Vagina (tissue), 2 donors: ENCODE data around the gene HERC4. TPM values are rescaled to one million over a fixed set of nuclear protein-coding genes. Genes with fewer than 3 reads are reported as not detected.

Source experiments
- DNase-seq, 2 donors: peaks; one replicate each; pipeline ENCODE4 v3.0.0-alpha.2; 2017; ENCODE audit errors: extremely low spot score in 2 of 2
- H3K27ac ChIP-seq: fragments of 200-600 bp; sonication (generic); one replicate; pipeline ENCODE4 v1.5.1; 2019
- H3K27me3 ChIP-seq: fragments of 200-600 bp; sonication (generic); one replicate; pipeline ENCODE4 v1.5.1; 2019
- H3K36me3 ChIP-seq, 2 donors: fragments of 200-600 bp; sonication (generic); one replicate each; pipeline ENCODE4 v1.5.1; 2017 to 2019
- H3K4me1 ChIP-seq: fragments of 200-600 bp; sonication (generic); one replicate; pipeline ENCODE4 v1.5.1; 2019
- H3K4me3 ChIP-seq, 2 donors: fragments of 200-600 bp; sonication (generic); 1 replicate in 1 of 2; 2 replicates in 1 of 2; pipeline ENCODE4 v1.5.1; 2016 to 2019
- H3K9me3 ChIP-seq: fragments of 200-600 bp; sonication (generic); one replicate; pipeline ENCODE4 v1.5.1; 2019
- CTCF ChIP-seq, 3 experiments: fragments of 450-650 bp in 2 of 3; fragments of 200-600 bp in 1 of 3; sonication (generic) in 1 of 3; IDR thresholded peaks; one replicate each; pipeline ENCODE4 v1.5.1; 2017 to 2019; ENCODE audit warnings: antibody characterized with exemption in 3 of 3, mild to moderate bottlenecking in 2 of 3, moderate library complexity in 2 of 3
- POLR2A ChIP-seq, 2 donors: fragments of 450-650 bp; IDR thresholded peaks; one replicate each; pipeline ENCODE4 v1.6.1; 2017; ENCODE audit warnings: antibody characterized with exemption in 2 of 2, mild to moderate bottlenecking in 2 of 2, moderate library complexity in 2 of 2
- POLR2AphosphoS5 ChIP-seq, 2 donors: sonication (generic); formaldehyde crosslinking; IDR thresholded peaks; one replicate each; pipeline ENCODE4 v1.9.0; 2017; ENCODE audit warnings: antibody characterized with exemption in 2 of 2, mild to moderate bottlenecking in 2 of 2, low read depth in 1 of 2; ENCODE audit not compliant: insufficient read depth in 1 of 2
- intact Hi-C: fragments of 100-400 bp; cut with DNase I; formaldehyde crosslinking; loops from one replicate; pipeline ENCODE4 v1.15.1; 2023
- total RNA-seq: library from RNA; depleted of rRNA; stranded (reverse); fragments of >200 nt; gene quantifications from one replicate; pipeline ENCODE4 v1.2.3, GENCODE V29; 2016

The HERC4 gene
- total RNA-seq, 1 donor from 2014 or later: 47.9 TPM

- intact Hi-C loops: no loop called here
- Histone ChIP-seq H3K36me3 (no peaks in the 10 kb centered on the region), H3K27ac (no peak overlapping the region), H3K9me3 (no peaks in the 10 kb centered on the region), H3K27me3 (no peaks in the 10 kb centered on the region), H3K4me1 (no peaks in the 10 kb centered on the region), H3K4me3 (no peak overlapping the region)
- DNase-seq: no peak
- no peak for TF ChIP-seq POLR2A (IDR thresholded peaks at IDR 0.05)
- no peak for TF ChIP-seq CTCF (IDR thresholded peaks at IDR 0.05)
- TF ChIP-seq POLR2AphosphoS5 (IDR thresholded peaks at IDR 0.05; ENCODE audit: insufficient read depth in 1 of 2, low read depth in 1 of 2): no peak
Measured at GRCh38 chr10:68086011-68086410, 10.9 kb upstream of the HERC4 start.

GRCh38 chr10:68084469-68084868, 9.4 kb upstream of the HERC4 start:
- H3K9me3 ChIP-seq: no peaks in the 10 kb centered on the region
- no peaks in the 10 kb centered on the region for H3K27me3 ChIP-seq
- no peaks in the 10 kb centered on the region for H3K4me1 ChIP-seq
- no peak for DNase-seq
- intact Hi-C loops: no loop called here
- no peaks in the 10 kb centered on the region for H3K36me3 ChIP-seq
- H3K27ac ChIP-seq: no peak overlapping the region
- H3K4me3 ChIP-seq: no peak overlapping the region
- TF ChIP-seq POLR2AphosphoS5 (IDR thresholded peaks at IDR 0.05; ENCODE audit: insufficient read depth in 1 of 2, low read depth in 1 of 2) (no peak), CTCF (IDR thresholded peaks at IDR 0.05) (no peak), POLR2A (IDR thresholded peaks at IDR 0.05) (no peak)

GRCh38 chr10:68083953-68084352, 8.9 kb upstream of the HERC4 start:
- DNase-seq: no peak
- Histone ChIP-seq H3K4me1 (no peaks in the 10 kb centered on the region), H3K27ac (no peak overlapping the region), H3K9me3 (no peaks in the 10 kb centered on the region), H3K4me3 (no peak overlapping the region), H3K36me3 (no peaks in the 10 kb centered on the region), H3K27me3 (no peaks in the 10 kb centered on the region)
- intact Hi-C loops: no loop called here
- no peak for TF ChIP-seq POLR2A (IDR thresholded peaks at IDR 0.05)
- no peak for TF ChIP-seq CTCF (IDR thresholded peaks at IDR 0.05)
- no peak for TF ChIP-seq POLR2AphosphoS5 (IDR thresholded peaks at IDR 0.05; ENCODE audit: insufficient read depth in 1 of 2, low read depth in 1 of 2)

GRCh38 chr10:68082872-68083271, 7.8 kb upstream of the HERC4 start:
- Histone ChIP-seq H3K4me1 (no peaks in the 10 kb centered on the region), H3K27me3 (no peaks in the 10 kb centered on the region), H3K9me3 (no peaks in the 10 kb centered on the region), H3K36me3 (no peaks in the 10 kb centered on the region), H3K27ac (no peak overlapping the region), H3K4me3 (no peak overlapping the region)
- TF ChIP-seq CTCF (IDR thresholded peaks at IDR 0.05): no peak
- DNase-seq: no peak
- intact Hi-C loops: no loop called here

GRCh38 chr10:68081916-68082315, 6.8 kb upstream of the HERC4 start:
- Histone ChIP-seq H3K36me3 (no peaks in the 10 kb centered on the region), H3K9me3 (no peaks in the 10 kb centered on the region), H3K27ac (no peak overlapping the region), H3K4me3 (no peak overlapping the region), H3K4me1 (no peaks in the 10 kb centered on the region), H3K27me3 (no peaks in the 10 kb centered on the region)
- TF ChIP-seq POLR2A (IDR thresholded peaks at IDR 0.05) (no peak), CTCF (IDR thresholded peaks at IDR 0.05) (no peak), POLR2AphosphoS5 (IDR thresholded peaks at IDR 0.05; ENCODE audit: insufficient read depth in 1 of 2, low read depth in 1 of 2) (no peak)
- DNase-seq: no peak
- intact Hi-C loops: no loop called here
